IPS-18a (cell line): ENCODE measurements around the gene HEATR9.

Experiments
- H3K27ac ChIP-seq: one replicate; pipeline ENCODE4 v1.5.1; 2013; ENCODE audit warnings: low read length
- H3K27me3 ChIP-seq: one replicate; pipeline ENCODE4 v1.6.1; 2013; ENCODE audit warnings: mild to moderate bottlenecking, low read length; ENCODE audit not compliant: control insufficient read depth, insufficient read depth
- H3K36me3 ChIP-seq: one replicate; pipeline ENCODE4 v1.6.1; 2013; ENCODE audit warnings: low read depth, low read length; ENCODE audit not compliant: control insufficient read depth
- H3K4me1 ChIP-seq: one replicate; pipeline ENCODE4 v1.6.1; 2013; ENCODE audit warnings: low read depth, low read length; ENCODE audit not compliant: control insufficient read depth
- H3K4me3 ChIP-seq: one replicate; pipeline ENCODE4 v1.5.1; 2013; ENCODE audit warnings: low read length
- H3K9ac ChIP-seq: one replicate; pipeline ENCODE4 v1.6.1; 2013; ENCODE audit warnings: mild to moderate bottlenecking, low read length, moderate library complexity
- H3K9me3 ChIP-seq: one replicate; pipeline ENCODE4 v1.6.1; 2013; ENCODE audit warnings: low read depth, low read length; ENCODE audit not compliant: control insufficient read depth

The HEATR9 gene

GRCh38 chr17:35868737-35869136 is at the start of gene HEATR9:
Gene HEATR9, minus strand, starts transcription at chr17:35868891. Its CDS starts 149 bp downstream, at chr17:35868742.
- no peak within 1 kb of the TSS for H3K9ac ChIP-seq
- H3K9me3 ChIP-seq = no peaks in the 10 kb centered on the region
- H3K27me3 ChIP-seq = no peaks in the 10 kb centered on the region
- H3K4me1 ChIP-seq = no peaks in the 10 kb centered on the region
- H3K4me3 ChIP-seq = no peak within 1 kb of the TSS
- H3K27ac ChIP-seq = no peak within 1 kb of the TSS
- H3K36me3 ChIP-seq = no peaks in the 10 kb centered on the region

GRCh38 chr17:35917519-35918213 is 49.0 kb upstream of the HEATR9 start:
- Histone ChIP-seq H3K27me3 (no peaks in the 10 kb centered on the region), H3K27ac (no peak overlapping the region), H3K36me3 (no peaks in the 10 kb centered on the region), H3K4me1 (no peaks in the 10 kb centered on the region), H3K9me3 (peaks cover 5% of the 10 kb centered on the region), H3K4me3 (no peak overlapping the region), H3K9ac (no peak overlapping the region)

GRCh38 chr17:35915153-35915964 is 46.7 kb upstream of the HEATR9 start:
- H3K36me3 ChIP-seq = no peaks in the 10 kb centered on the region
- no peak overlapping the region for H3K27ac ChIP-seq
- no peak overlapping the region for H3K4me3 ChIP-seq
- peaks cover 5% of the 10 kb centered on the region for H3K9me3 ChIP-seq
- H3K9ac ChIP-seq = no peak overlapping the region
- H3K27me3 ChIP-seq = no peaks in the 10 kb centered on the region
- no peaks in the 10 kb centered on the region for H3K4me1 ChIP-seq

GRCh38 chr17:35914354-35914753 is 45.7 kb upstream of the HEATR9 start:
- Histone ChIP-seq H3K4me1 (no peaks in the 10 kb centered on the region), H3K27me3 (no peaks in the 10 kb centered on the region), H3K27ac (no peak overlapping the region), H3K9me3 (peaks cover 7% of the 10 kb centered on the region), H3K36me3 (no peaks in the 10 kb centered on the region), H3K9ac (no peak overlapping the region), H3K4me3 (no peak overlapping the region)

GRCh38 chr17:35913609-35914008 is 44.9 kb upstream of the HEATR9 start:
- no peaks in the 10 kb centered on the region for H3K4me1 ChIP-seq
- H3K27ac ChIP-seq = no peak overlapping the region
- peaks cover 7% of the 10 kb centered on the region for H3K9me3 ChIP-seq
- H3K4me3 ChIP-seq = no peak overlapping the region
- no peaks in the 10 kb centered on the region for H3K27me3 ChIP-seq
- H3K36me3 ChIP-seq = no peaks in the 10 kb centered on the region
- no peak overlapping the region for H3K9ac ChIP-seq

GRCh38 chr17:35912942-35913341 is 44.3 kb upstream of the HEATR9 start:
- Histone ChIP-seq H3K9ac (no peak overlapping the region), H3K27me3 (no peaks in the 10 kb centered on the region), H3K9me3 (peaks cover 7% of the 10 kb centered on the region), H3K4me1 (no peaks in the 10 kb centered on the region), H3K36me3 (no peaks in the 10 kb centered on the region), H3K27ac (no peak overlapping the region), H3K4me3 (no peak overlapping the region)

- Histone ChIP-seq H3K36me3 (no peaks in the 10 kb centered on the region), H3K9ac (no peak overlapping the region), H3K9me3 (peaks cover 7% of the 10 kb centered on the region), H3K27ac (no peak overlapping the region), H3K4me1 (no peaks in the 10 kb centered on the region), H3K4me3 (no peak overlapping the region), H3K27me3 (no peaks in the 10 kb centered on the region)
These were observed 43.7 kb upstream of the HEATR9 start for GRCh38 chr17:35912339-35912912.

GRCh38 chr17:35909408-35909807 is 40.7 kb upstream of the HEATR9 start:
- Histone ChIP-seq H3K36me3 (no peaks in the 10 kb centered on the region), H3K27me3 (no peaks in the 10 kb centered on the region), H3K4me1 (no peaks in the 10 kb centered on the region), H3K27ac (no peak overlapping the region), H3K4me3 (no peak overlapping the region), H3K9me3 (peaks cover 7% of the 10 kb centered on the region), H3K9ac (no peak overlapping the region)

- H3K27me3 ChIP-seq = no peaks in the 10 kb centered on the region
- no peak overlapping the region for H3K27ac ChIP-seq
- no peak overlapping the region for H3K9ac ChIP-seq
- H3K4me1 ChIP-seq = no peaks in the 10 kb centered on the region
- H3K4me3 ChIP-seq = no peak overlapping the region
- H3K9me3 ChIP-seq = peaks cover 3% of the 10 kb centered on the region
- no peaks in the 10 kb centered on the region for H3K36me3 ChIP-seq
These were observed 39.0 kb upstream of the HEATR9 start for GRCh38 chr17:35907691-35908090.

GRCh38 chr17:35906926-35907637 is 38.4 kb upstream of the HEATR9 start:
- Histone ChIP-seq H3K9ac (no peak overlapping the region), H3K36me3 (no peaks in the 10 kb centered on the region), H3K4me3 (no peak overlapping the region), H3K27ac (no peak overlapping the region), H3K4me1 (no peaks in the 10 kb centered on the region), H3K27me3 (no peaks in the 10 kb centered on the region), H3K9me3 (peaks cover 3% of the 10 kb centered on the region)

- H3K4me3 ChIP-seq = no peak overlapping the region
- H3K9ac ChIP-seq = no peak overlapping the region
- H3K27me3 ChIP-seq = no peaks in the 10 kb centered on the region
- peaks cover 3% of the 10 kb centered on the region for H3K9me3 ChIP-seq
- no peaks in the 10 kb centered on the region for H3K4me1 ChIP-seq
- H3K36me3 ChIP-seq = no peaks in the 10 kb centered on the region
- no peak overlapping the region for H3K27ac ChIP-seq
These were observed 37.7 kb upstream of the HEATR9 start for GRCh38 chr17:35906191-35906925.
